ENCODE measurements around the gene FAM217B.

Gene FAM217B

GRCh38 chr20:59983076-59983475 is 42.9 kb downstream of the FAM217B start:
- DNase-seq, result no peak

GRCh38 chr20:59984541-59984940 is 44.4 kb downstream of the FAM217B start:
- DNase-seq, result no peak

DNA sequence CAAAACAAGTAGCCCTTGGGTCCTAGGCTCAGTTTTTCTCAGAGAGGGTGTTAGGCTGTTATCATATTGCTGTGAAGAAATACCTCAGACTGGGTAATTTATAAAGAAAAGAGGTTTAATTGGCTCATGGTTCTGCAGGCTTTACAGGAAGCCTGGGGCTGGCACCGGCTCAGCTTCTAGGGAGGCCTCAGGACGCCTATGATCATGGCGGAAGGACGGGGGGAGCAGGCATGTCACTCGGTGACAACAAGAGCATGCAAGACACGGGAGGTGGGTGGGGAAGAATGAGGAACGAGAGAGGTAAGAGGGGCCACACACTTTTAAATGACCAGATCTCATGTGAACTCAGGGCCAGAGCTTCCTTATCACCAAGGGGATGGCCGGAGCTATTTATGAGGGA is 45.0 kb downstream of the FAM217B start:
- DNase-seq, result no peak

- DNase-seq, result no peak
Measured at GRCh38 chr20:59985864-59986263, 45.7 kb downstream of the FAM217B start.

DNA sequence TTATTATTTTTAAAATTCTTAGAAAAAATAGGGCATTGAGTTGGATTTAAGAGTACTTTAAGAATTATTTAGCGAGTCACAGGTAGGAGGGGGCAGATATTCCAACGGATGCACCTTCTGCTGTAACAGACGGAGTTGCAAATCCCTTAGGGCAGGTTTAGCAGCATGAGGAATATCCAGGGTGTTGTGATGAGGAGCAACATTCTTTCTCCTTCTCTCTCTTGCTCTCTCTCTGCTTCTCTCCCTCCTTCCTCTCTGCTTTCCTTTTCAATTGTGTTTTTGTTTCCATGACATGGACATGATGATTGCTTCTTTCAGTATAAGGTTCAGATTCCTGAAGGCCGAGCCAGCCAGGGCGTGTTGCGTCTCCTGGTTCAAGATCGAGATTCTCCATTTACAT is 46.9 kb downstream of the FAM217B start:
- DNase-seq, result no peak

GRCh38 chr20:59988141-59988540 is 48.0 kb downstream of the FAM217B start:
- DNase-seq, result no peak

DNA sequence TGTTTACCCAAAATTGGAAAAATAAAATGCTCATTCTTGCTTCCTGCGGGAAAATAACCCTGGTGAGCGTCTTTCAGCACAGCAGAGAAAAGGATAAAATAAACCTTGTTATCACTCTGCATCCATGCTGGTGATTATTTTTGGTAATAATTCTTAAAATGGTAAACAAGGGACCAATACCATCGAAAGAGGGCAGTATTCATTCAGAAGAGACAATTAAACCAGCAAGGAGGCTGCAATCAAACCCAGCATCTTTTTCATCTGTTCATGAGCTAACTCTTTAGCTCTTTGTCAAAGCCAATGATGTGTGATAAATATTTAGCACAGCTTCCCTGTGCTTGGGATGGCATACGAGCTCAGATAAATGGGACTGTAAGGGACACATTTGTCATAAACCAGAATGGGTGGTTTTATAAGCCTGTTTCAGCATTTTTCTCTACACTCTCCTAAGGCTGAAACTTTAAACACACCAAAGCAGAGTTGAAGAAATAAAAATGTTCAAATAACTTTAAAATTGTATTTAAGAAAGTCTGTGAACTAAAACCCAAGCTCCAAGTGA is 52.4 kb downstream of the FAM217B start:
- DNase-seq, result no peak

GRCh38 chr20:59993736-59994430 is 53.7 kb downstream of the FAM217B start:
- DNase-seq, result no peak

DNA sequence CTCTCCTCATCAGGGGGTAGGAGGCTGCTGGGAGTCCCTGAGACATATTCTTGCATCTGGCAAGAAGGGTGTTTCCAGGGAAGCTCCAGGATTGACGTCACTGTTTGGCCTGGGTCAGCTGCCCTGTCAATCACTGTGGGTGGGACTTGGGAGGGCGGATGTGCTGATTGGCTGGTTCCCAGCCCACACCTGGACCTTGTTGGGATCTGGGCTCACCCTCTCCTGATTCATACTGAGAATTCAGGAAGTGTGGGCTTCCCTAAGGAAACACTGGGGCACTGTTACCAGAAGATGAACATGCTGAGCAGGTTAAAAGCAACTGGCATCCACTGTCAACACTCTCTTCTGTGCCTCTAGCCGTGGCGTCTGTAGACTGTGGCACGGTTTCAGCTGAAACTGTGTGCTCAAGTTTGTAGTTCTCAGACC is 54.5 kb downstream of the FAM217B start:
- DNase-seq, result no peak

GRCh38 chr20:59996108-59996507 is 55.9 kb downstream of the FAM217B start:
- no peak for DNase-seq

DNA sequence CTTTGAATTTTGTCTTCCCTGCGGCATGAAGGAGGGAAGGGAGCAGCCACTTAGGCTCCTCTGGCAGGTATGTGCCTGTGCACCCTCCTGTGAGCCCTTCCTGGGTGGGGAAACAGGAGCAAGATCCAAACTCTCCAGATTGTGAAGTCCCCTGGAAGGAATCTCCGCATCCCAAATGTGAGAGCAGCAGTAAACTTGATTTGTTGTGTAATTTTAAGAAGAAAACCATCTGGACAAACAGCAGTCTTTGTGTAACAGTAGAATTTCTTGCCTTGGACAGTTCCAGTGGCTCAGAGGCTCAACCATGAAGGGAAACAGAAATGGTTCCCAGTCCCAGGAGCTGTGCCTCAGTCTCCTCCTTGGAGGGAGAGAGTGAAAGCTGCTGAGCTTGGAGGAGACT is 57.7 kb downstream of the FAM217B start:
- no peak for DNase-seq
